Activated CD4-positive, alpha-beta T cell treated with anti-CD3 and anti-CD28 coated beads, Interleukin-2, Interleukin-6, amounts not matched to agents 100 ng/mL and 50 ng/mL, durations not matched to agents 16 hours and 8 hours (primary cell): ENCODE measurements around the gene CORO1C.
"Not testable (repeated sequence)": the region's sequence is repeated elsewhere in the genome, so short reads cannot be mapped to it uniquely, and the experiment has no call there.

ENCODE experiments used
- DNase-seq: peaks from one replicate; pipeline ENCODE4 v3.0.0-alpha.2; 2020

Gene CORO1C

GRCh38 chr12:108752387-108752786 is 21.1 kb upstream of the CORO1C start:
- DNase-seq = no peak

GRCh38 chr12:108751821-108752220 is 20.5 kb upstream of the CORO1C start:
- no peak for DNase-seq

- not testable (repeated sequence) for DNase-seq
Observed at GRCh38 chr12:108751003-108751402, 19.7 kb upstream of the CORO1C start.

GRCh38 chr12:108750526-108750925 is 19.2 kb upstream of the CORO1C start:
- DNase-seq = no peak

GRCh38 chr12:108747563-108747962 is 16.2 kb upstream of the CORO1C start:
- DNase-seq = no peak

- no peak for DNase-seq
Observed at GRCh38 chr12:108745641-108746040, 14.3 kb upstream of the CORO1C start.

GRCh38 chr12:108744021-108744897 is 12.9 kb upstream of the CORO1C start:
- DNase-seq = no peak

GRCh38 chr12:108738170-108738569 is 6.9 kb upstream of the CORO1C start:
- no peak for DNase-seq

GRCh38 chr12:108735855-108736254 is 4.5 kb upstream of the CORO1C start:
- no peak for DNase-seq

- peak; percentile 49 for DNase-seq
Observed at GRCh38 chr12:108734200-108734906, 3.0 kb upstream of the CORO1C start.

- not testable (repeated sequence) for DNase-seq
Observed at GRCh38 chr12:108733230-108733531, 1.9 kb upstream of the CORO1C start.

- no peak for DNase-seq
Observed at GRCh38 chr12:108732489-108733229, 1.3 kb upstream of the CORO1C start.

GRCh38 chr12:108731866-108732461 is 646 bp upstream of the CORO1C start:
- peak; percentile 97 for DNase-seq

- DNase-seq = peak; percentile 58
Observed at GRCh38 chr12:108730365-108731104, 783 bp downstream of the CORO1C start.

- no peak for DNase-seq
Observed at GRCh38 chr12:108729612-108730364, 1.5 kb downstream of the CORO1C start.

GRCh38 chr12:108728820-108729611 is 2.3 kb downstream of the CORO1C start:
- no peak for DNase-seq

- no peak for DNase-seq
Observed at GRCh38 chr12:108727868-108728735, 3.2 kb downstream of the CORO1C start.

GRCh38 chr12:108727161-108727560 is 4.2 kb downstream of the CORO1C start:
- DNase-seq = no peak

- no peak for DNase-seq
Observed at GRCh38 chr12:108724890-108725151, 6.5 kb downstream of the CORO1C start.
